ENCODE measurements around the gene SARM1.

SARM1 gene

DNA sequence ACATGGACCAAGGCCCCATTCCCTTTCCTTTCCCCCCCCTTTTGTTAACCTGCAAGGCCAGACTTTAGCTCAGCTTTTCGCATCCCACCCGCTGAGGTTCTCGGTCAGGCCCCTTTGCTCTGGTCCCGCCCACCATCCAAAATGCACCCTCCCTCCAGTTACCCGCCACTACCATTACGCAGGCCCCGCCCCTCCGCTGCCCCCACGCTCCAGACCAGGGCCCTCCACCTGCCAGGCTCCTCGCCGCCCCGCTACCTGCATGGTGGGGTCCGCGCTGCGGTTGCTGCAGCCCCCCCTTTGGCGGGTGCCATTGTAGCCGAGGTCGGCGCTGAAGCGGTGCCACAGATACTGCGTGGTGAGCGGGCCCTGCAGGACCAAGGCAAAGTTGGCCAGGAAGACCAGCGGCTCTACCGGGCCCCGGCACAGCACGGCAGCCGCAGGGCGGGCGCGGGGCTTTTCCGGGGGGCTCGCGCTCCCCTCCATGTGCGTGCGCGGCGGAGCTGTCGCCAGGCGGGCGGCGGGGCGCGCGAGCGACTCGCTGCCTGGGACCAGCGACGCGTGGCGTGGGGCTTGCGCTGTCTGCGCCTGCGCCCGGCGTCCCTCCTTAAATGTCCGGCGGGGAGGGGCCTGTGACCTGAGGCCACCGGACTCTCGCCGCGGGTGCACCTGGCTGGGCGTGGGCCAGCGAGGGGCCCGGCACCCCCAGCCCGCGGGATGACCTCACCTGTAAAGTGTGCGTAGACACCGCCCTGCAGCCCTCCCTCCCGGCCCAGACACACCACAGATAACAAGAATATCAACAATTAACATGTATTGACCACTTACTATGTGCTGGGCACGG is 34.4 kb downstream of the SARM1 start, which contains the start of gene SLC46A1:
Gene SLC46A1, minus strand, starts transcription at position 581 of the 841 bp plus-strand sequence. Its CDS starts 98 bp downstream, at position 483.
- DNase-seq (ENCODE audit: insufficient read length, low spot score) (peak; percentile 80), FAIRE-seq (peak; percentile 92)
- TF ChIP-seq POU2F2 (IDR thresholded peaks at IDR 0.05; ENCODE audit: low read depth, low read length) (no peak), PAX5 (IDR thresholded peaks at IDR 0.05; ENCODE audit: insufficient read depth, low read length, severe bottlenecking) (peak; percentile 90)

DNA sequence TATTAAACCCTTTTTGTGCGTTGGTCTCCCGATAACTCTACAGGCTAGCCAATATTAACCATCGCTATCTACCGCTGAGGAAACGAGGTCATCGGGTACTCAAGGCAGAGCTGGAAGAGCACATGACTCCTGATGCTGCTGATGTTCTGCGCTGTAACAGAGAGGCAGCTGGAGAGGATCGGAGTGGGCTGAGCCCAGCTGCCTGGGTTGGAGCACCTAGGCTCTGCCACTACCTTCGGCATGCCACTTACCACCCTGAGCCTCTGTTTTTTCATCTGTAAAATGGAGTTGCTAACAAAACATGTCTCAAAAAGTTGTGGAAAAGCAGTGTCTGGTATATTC is 35.0 kb downstream of the SARM1 start:
- no peak for DNase-seq (ENCODE audit: insufficient read length, low spot score)
- FAIRE-seq: no peak
- TF ChIP-seq POU2F2 (IDR thresholded peaks at IDR 0.05; ENCODE audit: low read depth, low read length): no peak
- no peak for TF ChIP-seq POLR2A (IDR thresholded peaks at IDR 0.05; ENCODE audit: low read depth, low read length)
- TF ChIP-seq TAF1 (IDR thresholded peaks at IDR 0.05; ENCODE audit: low read depth, low read length): no peak
- no peak for TF ChIP-seq POLR2AphosphoS5 (IDR thresholded peaks at IDR 0.05; ENCODE audit: low read depth, low read length)
- TF ChIP-seq PAX5 (IDR thresholded peaks at IDR 0.05; ENCODE audit: insufficient read depth, low read length, severe bottlenecking): no peak
- TF ChIP-seq SPI1 (IDR thresholded peaks at IDR 0.05; ENCODE audit: low read depth, low read length): no peak

DNA sequence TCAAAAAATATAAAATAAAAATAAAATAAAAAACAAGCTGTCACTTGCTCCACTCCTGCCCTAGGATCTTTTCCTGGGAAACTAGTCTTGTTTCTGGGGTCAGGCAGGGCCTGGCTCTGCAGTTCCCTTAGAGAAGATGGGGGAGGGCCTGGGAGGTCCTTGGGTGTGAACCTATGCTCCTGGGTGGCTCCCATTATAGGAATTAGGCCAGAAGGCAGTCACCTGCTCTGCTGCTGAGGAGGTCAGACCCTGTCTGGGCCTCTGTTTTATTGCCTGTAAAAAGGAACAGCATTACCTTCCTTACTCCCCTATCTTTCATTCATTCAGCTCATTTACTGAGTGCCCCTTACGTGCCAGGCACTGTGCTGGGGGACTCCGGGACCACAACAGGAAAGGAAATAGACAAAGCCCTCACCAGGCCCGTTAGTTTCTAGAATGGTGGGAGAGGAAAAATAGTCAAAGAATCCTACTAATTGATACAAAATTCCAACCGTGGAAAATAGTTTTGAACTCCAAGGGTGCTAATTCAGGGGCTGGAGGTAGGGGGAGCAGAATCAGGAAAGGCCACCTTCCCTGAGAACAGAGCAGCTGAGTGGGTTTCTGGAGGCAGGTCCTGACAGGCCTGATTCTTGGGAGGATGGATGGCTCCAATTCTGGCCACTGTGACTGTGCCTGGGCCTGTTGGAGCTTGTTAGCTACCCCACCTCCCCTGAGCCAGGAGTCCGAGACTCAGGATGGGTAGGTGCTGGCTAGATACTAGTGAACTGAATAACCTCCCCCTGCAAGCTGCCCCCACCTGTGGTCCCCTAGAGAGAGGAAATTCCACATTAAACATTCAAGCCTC is 35.9 kb downstream of the SARM1 start:
- no peak for FAIRE-seq
- TF ChIP-seq PAX5 (IDR thresholded peaks at IDR 0.05; ENCODE audit: insufficient read depth, low read length, severe bottlenecking) (no peak), POLR2A (IDR thresholded peaks at IDR 0.05; ENCODE audit: low read depth, low read length) (no peak), POU2F2 (IDR thresholded peaks at IDR 0.05; ENCODE audit: low read depth, low read length) (no peak), POLR2AphosphoS5 (IDR thresholded peaks at IDR 0.05; ENCODE audit: low read depth, low read length) (no peak), TAF1 (IDR thresholded peaks at IDR 0.05; ENCODE audit: low read depth, low read length) (no peak), SPI1 (IDR thresholded peaks at IDR 0.05; ENCODE audit: low read depth, low read length) (no peak)
- DNase-seq (ENCODE audit: insufficient read length, low spot score): no peak

DNA sequence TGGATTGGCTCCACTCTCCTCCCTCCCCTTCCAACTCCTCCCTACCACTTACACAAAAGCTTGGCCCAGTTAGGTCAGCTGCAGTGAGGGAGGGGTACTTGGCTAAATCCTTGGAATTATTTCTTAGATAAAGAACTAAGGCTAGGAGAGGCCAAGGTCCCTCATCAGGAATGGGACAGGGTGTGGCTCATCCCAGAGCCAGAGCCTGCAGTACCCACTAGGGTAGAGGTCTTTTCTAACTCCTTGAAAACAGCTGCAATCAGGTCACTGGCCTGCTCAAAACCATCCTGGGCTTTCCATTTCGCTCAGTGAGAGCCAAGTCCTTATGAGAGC is 36.4 kb downstream of the SARM1 start:
- FAIRE-seq (no peak), DNase-seq (ENCODE audit: insufficient read length, low spot score) (no peak)
- TF ChIP-seq TAF1 (IDR thresholded peaks at IDR 0.05; ENCODE audit: low read depth, low read length) (no peak), SPI1 (IDR thresholded peaks at IDR 0.05; ENCODE audit: low read depth, low read length) (no peak), POLR2A (IDR thresholded peaks at IDR 0.05; ENCODE audit: low read depth, low read length) (no peak), PAX5 (IDR thresholded peaks at IDR 0.05; ENCODE audit: insufficient read depth, low read length, severe bottlenecking) (no peak), POLR2AphosphoS5 (IDR thresholded peaks at IDR 0.05; ENCODE audit: low read depth, low read length) (no peak), POU2F2 (IDR thresholded peaks at IDR 0.05; ENCODE audit: low read depth, low read length) (no peak)

DNA sequence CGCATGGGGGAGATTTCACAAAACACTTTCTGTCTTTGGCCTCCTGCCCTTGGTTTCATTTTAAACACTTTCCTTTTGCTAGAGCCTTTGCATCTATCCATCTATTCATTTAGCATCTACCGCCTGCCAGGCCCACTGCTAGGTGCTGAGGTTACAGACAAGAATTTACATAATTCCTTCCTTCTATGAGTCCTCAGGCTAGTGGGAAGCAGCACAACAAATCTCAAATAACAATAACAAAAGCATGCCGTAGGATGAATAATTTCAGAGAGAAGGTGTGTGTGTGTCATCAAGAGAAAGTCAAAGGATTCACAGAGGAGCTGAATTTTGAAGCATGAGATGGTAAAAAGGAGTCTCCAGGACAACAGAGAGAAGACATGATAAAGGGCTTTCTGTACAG is 40.6 kb downstream of the SARM1 start:
- TF ChIP-seq TAF1 (IDR thresholded peaks at IDR 0.05; ENCODE audit: low read depth, low read length) (no peak), POLR2AphosphoS5 (IDR thresholded peaks at IDR 0.05; ENCODE audit: low read depth, low read length) (no peak), POU2F2 (IDR thresholded peaks at IDR 0.05; ENCODE audit: low read depth, low read length) (no peak), SPI1 (IDR thresholded peaks at IDR 0.05; ENCODE audit: low read depth, low read length) (no peak), PAX5 (IDR thresholded peaks at IDR 0.05; ENCODE audit: insufficient read depth, low read length, severe bottlenecking) (no peak), POLR2A (IDR thresholded peaks at IDR 0.05; ENCODE audit: low read depth, low read length) (no peak)
- no peak for DNase-seq (ENCODE audit: insufficient read length, low spot score)
- no peak for FAIRE-seq

DNA sequence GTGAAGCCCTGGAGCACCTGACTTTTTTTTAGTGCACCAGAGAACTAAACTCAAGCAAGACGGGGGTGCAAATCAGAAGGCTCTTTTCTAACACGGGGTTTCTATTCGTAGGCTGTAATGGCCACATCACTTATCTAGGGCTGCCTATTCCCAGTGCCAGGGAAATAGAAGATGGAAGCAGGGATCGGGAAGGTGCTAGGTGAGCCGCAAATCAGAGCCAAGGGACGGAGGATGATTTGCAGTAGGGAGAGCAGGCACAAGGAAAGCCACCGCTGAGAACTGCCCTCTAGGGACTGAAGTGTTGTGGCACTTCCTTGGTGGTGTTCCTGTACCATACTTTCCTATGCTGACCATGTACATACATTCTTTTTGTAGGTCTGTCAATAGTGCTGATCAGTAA is 42.3 kb downstream of the SARM1 start:
- DNase-seq (ENCODE audit: insufficient read length, low spot score) (no peak), FAIRE-seq (no peak)
- TF ChIP-seq POLR2AphosphoS5 (IDR thresholded peaks at IDR 0.05; ENCODE audit: low read depth, low read length) (no peak), POLR2A (IDR thresholded peaks at IDR 0.05; ENCODE audit: low read depth, low read length) (no peak)

DNA sequence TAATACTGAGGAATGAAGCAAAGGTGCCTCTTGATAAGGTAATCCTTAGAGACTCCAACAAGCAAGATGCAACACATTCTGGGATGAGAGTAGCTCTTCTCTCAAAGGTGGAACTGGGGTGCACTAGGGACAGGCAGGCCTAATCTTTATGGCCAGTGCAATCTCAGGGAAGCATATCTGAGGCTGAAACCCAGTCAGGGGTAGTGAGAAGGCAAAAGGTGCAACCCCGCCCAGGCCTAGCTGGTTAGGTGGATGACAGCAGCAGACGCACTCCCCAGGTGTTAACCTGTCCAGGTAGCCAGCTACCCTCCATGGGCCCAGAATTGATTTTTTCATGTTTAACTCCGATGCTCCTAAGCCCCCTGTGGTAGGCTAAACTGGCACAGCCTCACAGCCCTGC is 44.4 kb downstream of the SARM1 start:
- TF ChIP-seq POU2F2 (IDR thresholded peaks at IDR 0.05; ENCODE audit: low read depth, low read length) (no peak), TAF1 (IDR thresholded peaks at IDR 0.05; ENCODE audit: low read depth, low read length) (no peak), POLR2AphosphoS5 (IDR thresholded peaks at IDR 0.05; ENCODE audit: low read depth, low read length) (no peak), PAX5 (IDR thresholded peaks at IDR 0.05; ENCODE audit: insufficient read depth, low read length, severe bottlenecking) (no peak), POLR2A (IDR thresholded peaks at IDR 0.05; ENCODE audit: low read depth, low read length) (no peak), SPI1 (IDR thresholded peaks at IDR 0.05; ENCODE audit: low read depth, low read length) (no peak)
- DNase-seq (ENCODE audit: insufficient read length, low spot score) (no peak), FAIRE-seq (no peak)

DNA sequence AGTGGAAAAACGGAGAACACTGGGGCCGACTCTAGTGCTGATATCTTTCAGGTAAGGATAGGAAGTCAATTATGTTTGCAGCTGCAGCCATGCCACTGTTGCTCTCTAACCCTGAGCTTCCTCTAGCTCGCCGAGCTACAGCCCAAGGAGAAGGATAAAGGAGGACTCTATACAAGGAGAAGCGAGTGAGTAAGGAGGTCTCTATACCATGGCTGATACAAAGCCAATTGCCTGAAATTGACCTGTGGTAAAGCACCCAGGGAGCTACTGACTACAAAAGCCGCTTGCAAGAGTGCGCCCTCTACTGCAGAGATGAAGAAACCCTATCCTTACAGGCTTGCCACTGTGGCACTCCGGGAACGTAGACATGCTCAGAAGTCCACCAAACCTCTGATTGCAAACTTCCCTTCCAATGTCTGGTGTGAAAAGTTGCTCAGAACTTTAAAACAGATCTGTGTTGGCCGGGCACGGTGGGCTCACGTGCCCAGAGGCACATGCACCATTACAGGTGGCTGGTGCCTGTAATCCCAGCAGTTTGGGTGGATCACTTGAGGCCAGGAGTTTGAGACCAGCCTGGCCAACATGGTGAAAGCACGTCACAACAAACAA is 45.3 kb downstream of the SARM1 start:
- peak; percentile 42 for DNase-seq (ENCODE audit: insufficient read length, low spot score)
- no peak for TF ChIP-seq POLR2A (IDR thresholded peaks at IDR 0.05; ENCODE audit: low read depth, low read length)
- TF ChIP-seq POLR2AphosphoS5 (IDR thresholded peaks at IDR 0.05; ENCODE audit: low read depth, low read length): no peak
- TF ChIP-seq SPI1 (IDR thresholded peaks at IDR 0.05; ENCODE audit: low read depth, low read length): no peak
- TF ChIP-seq PAX5 (IDR thresholded peaks at IDR 0.05; ENCODE audit: insufficient read depth, low read length, severe bottlenecking): no peak
- TF ChIP-seq POU2F2 (IDR thresholded peaks at IDR 0.05; ENCODE audit: low read depth, low read length): no peak
- no peak for TF ChIP-seq TAF1 (IDR thresholded peaks at IDR 0.05; ENCODE audit: low read depth, low read length)
- peak; percentile 93 for FAIRE-seq

DNA sequence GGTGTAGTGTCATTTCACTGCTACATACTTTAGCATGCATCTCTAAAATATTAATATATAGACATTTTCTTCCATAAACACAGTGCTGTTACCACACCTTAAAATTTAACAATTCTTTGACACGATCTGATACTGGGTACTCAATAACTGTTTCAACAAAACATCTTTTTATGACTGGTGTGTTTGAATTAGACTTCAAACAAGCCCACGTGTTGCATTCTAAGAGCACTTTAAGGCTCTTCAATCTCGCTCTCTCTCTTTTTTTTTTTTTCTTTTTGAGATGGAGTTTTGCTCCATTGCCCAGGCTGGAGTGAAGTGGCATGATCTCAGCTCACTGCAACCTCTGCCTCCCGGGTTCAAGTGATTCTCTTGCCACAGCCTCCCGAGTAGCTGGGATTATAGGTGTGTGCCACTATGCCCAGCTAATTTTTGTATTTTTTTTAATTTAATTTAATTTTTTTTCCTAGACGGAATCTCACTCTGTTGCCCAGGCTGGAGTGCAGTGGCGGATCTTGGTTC is 50.4 kb downstream of the SARM1 start:
- FAIRE-seq (no peak), DNase-seq (ENCODE audit: insufficient read length, low spot score) (no peak)
- TF ChIP-seq POLR2AphosphoS5 (IDR thresholded peaks at IDR 0.05; ENCODE audit: low read depth, low read length): no peak
- no peak for TF ChIP-seq POLR2A (IDR thresholded peaks at IDR 0.05; ENCODE audit: low read depth, low read length)
- TF ChIP-seq TAF1 (IDR thresholded peaks at IDR 0.05; ENCODE audit: low read depth, low read length): no peak
- TF ChIP-seq PAX5 (IDR thresholded peaks at IDR 0.05; ENCODE audit: insufficient read depth, low read length, severe bottlenecking): no peak
- no peak for TF ChIP-seq POU2F2 (IDR thresholded peaks at IDR 0.05; ENCODE audit: low read depth, low read length)
- no peak for TF ChIP-seq SPI1 (IDR thresholded peaks at IDR 0.05; ENCODE audit: low read depth, low read length)

Measured in GM12891 (cell line).